ENCODE data around the gene MME.

MME gene

GRCh38 chr3:155232605-155233004 is 152.5 kb downstream of the MME start:
- DNase-seq (ENCODE audit: low read depth, low spot score) = peak; percentile 15

DNA sequence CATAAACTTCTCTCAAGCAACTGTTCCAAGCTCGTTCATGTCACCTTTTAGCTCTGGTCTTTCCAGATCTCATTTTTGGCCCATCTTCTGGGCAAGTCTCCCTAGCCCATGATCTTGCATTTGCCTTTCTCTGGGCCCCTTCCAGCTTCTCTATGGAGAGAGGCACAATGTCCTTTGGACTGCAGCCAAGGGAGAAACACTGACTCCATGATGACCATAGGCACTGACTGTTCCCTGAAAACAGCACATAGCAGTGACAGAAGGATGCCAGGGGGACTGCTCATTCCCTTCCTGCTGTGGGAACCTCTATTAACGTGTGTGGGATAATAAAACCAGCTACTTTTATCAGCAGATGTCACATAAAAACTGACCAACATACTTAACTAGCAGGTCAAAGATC is 153.1 kb downstream of the MME start:
- DNase-seq (ENCODE audit: low read depth, low spot score) = peak; percentile 33
